GM21381 (cell line): ENCODE results near the gene GLYATL1B.
"Not testable (repeated sequence)": the region's sequence is repeated elsewhere in the genome, so short reads cannot be mapped to it uniquely, and the experiment has no call there.

ENCODE experiments used
- ATAC-seq: cut with Tn5 transposase; IDR thresholded peaks from one replicate; pipeline ENCODE4 v1.9.1; 2021; ENCODE audit warnings: mild to moderate bottlenecking, moderate library complexity; ENCODE audit not compliant: unreplicated experiment

Gene GLYATL1B

DNA sequence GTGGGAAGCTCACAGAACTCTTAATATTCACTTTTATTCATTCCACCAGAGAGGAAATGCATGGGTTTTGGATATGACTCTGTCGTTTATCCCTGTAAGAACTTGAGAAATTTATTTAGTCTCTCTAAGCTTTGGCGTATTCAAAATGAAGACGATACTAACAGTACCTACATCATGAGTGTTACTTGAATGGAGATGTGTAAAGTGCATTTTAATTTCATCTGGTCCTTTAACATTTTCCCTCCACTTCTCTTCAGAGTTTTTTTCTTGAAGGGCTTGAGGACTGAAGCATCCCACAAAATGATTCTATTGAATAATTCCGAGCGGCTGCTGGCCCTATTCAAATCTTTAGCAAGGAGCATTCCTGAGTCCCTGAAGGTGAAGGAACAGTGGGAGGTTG is at the start of gene GLYATL1B:
TSS of gene GLYATL1B (plus strand) at position 301 of the 400 bp plus-strand sequence. CDS start at position 301, 0 bp downstream.
- not testable (repeated sequence) for ATAC-seq

- ATAC-seq = not testable (repeated sequence)
Measured at GRCh38 chr11:59036542-59036941, 49.6 kb upstream of the GLYATL1B start.

GRCh38 chr11:59037434-59037833 is 48.7 kb upstream of the GLYATL1B start:
- ATAC-seq = not testable (repeated sequence)

DNA sequence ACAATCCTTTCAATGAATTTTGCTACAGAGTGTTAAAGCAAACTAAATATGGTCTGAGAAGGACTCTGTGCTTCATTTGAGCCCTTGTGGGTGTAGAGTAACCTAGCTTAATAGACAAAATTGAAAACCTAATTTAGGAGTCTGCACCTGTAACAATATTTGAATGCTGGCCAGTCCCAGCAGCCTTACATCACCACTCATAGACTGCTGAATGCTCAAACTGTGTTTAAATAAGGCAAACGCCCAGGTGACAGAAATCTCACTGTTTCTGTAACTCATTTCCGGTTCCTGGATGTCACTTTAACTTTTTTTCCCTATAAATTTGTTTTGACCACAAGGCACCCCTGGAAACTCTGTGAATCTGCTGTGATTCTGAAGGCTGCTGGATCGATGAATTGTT is 45.5 kb upstream of the GLYATL1B start:
- ATAC-seq = no peak

DNA sequence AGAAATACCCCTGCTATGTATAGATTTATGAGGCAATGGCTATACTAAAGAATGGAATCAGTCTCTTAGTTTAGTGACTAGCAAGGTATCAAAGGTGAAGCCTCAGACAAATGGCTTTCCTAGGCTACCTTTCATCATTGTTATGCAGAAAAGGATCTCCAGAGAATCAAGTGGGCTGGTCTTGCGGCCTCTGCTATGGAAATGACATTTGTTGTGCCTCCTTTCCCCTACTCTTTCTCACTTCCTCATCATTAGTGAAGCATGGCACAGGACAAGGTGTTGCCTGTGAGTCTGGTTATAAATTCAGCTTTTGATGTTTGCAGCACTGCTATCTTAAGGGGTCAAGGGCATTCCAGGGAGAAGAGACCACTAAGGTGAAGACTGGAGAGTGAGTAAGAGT is 34.7 kb upstream of the GLYATL1B start:
- peak; percentile 58 for ATAC-seq

- ATAC-seq = not testable (repeated sequence)
Measured at GRCh38 chr11:59052355-59052754, 33.8 kb upstream of the GLYATL1B start.

DNA sequence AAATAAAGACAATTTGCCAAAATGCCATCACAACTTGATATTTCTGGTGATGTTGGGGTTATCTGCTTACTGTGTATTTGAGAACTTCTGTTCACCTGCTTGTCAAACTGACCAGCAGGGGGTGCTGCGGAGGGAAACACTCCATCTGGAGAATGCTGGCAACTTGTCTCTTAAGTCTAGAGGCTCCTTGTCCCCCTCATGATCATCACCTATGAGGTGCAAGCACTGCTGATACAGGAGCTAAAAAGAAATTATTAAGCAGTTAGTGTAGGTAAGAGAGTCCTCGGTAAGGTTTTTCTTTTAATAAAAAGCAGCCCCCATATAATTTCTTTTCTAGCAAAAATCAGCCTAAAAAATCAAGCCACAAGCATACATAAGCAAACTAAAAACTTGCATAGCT is 32.7 kb upstream of the GLYATL1B start:
- peak; percentile 58 for ATAC-seq

- peak; percentile 91 for ATAC-seq
Measured at GRCh38 chr11:59058120-59059033, 27.7 kb upstream of the GLYATL1B start.

DNA sequence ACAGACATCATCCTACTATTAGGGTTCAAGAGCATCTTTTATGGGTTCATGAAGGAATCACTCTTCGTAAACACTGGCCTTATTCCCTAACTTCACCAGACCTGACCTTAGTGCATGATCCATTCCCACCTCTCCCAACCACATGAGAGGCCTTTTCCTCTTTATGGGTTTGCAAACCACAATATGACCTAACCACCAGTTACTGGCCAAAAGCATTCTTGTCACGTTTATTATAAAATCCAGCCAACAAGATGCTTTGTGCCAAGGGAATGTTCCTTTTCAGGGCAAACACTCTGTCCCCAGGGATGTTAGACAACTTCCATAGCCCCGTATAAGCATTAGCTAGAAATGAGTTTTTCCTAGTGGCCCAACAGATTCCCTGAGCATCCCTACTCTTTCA is 26.0 kb upstream of the GLYATL1B start:
- ATAC-seq = not testable (repeated sequence)

DNA sequence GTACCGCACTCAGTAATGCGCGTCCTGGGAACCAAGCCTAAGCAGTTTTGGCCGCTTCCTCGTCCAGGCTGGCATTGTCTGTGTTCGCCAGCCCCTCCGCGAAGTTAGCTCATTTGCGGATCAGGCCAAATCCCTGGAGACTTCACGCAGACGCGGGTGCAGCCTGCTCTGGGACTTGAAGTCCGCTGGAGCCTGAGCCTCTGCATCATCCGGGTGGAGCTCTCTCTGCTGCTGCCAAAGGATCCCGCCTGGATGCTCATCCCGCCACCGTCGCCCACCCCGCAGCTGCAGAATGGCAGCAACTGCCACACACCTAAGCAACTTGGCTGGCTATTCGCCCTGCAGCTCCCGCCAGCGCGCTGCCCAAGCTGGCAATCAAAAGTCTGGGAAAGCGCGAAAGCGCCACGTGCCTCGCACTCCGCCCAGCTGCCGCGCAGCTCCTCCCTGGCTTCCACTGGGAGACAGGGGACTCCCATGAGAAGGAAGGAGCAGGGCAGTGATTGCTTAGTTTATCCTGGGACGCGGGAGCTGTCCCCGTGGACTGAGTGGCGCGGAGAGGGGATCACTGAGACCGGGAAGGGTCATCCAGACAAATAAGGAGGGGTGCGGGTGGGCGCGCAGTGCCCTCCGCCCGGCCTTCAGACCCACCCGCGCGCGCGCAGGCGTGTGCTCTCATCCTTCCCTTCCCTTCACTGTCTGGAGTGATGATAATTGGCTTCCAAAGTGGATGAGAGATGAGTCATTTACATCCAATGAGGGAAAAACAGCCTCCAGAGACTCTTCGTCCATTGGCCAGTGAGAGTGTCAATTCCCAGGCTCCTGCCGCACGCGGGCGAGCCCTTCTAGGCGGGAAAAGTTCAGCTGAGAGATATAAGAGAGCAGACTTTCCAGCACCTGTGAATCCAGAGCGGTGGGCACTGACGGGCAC is 23.2 kb upstream of the GLYATL1B start:
- no peak for ATAC-seq

DNA sequence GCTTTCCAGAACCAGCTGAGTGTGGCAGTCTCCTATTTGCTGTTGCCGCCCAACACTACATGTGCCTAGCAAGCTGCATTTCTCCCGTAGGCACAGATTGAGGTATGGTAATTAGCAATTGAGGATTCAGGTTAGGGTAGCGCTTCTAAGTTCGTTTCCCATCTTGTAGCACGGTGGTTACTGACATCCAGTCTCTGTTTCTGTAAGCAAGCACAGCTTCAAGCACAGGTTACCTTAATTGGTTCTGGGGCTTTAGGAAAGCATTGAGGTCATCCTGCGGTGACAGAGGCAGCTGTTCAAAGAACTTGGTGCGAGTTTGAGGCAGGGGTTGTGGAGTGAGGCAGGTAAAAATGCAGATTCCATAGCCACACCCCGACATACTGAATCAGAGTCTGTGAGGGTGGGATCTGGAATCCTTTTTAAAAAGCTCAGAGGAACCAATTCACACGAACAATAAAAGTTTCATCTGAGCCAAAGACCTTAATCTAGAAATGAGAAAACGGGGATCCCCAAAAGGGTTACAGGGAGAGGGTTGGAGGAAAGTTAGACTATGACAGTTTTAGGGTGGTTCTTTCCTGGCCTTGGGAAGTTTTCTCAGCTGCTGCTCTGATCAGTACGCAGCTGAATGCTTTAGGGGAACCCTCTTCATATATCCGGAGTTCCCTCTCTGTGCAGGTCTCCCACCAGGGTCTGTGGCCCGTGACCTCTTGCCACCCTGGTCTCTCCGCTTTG is 21.9 kb upstream of the GLYATL1B start:
- ATAC-seq = peak; percentile 47

- no peak for ATAC-seq
Measured at GRCh38 chr11:59069087-59069486, 17.0 kb upstream of the GLYATL1B start.

DNA sequence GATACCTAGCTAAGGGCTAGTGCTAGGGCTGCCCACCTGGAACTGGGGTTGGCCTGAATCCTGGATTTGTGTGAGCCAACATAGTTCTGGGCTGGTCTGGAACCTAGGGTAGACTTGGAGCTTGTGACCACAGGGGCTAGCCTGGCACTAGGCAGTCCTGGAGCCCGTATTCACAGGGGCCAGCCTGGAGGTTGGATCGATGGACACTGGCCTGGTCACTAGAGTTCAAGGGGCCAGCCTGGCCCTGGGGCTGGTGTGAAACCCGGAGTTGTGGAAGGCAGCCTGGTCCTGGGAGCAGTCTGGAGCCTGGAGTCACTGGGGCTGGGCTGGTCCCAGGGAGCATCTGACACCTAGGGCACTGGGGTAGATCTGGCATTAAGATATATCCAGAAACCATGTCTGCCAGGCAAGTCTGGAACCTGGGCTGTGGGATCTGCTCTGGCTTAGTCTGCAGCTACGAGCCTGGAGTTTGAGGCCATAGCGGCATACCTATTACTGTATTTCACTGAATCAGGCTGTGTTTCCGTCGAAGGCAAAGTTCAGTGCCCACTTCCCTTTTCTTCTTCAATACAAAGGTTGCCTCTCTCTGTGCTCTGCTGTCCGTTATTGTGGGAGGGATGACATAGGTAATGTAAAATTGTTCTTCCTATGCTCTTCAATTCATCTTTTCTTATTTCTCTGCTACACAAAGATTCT is 9.1 kb upstream of the GLYATL1B start:
- ATAC-seq = peak; percentile 83

DNA sequence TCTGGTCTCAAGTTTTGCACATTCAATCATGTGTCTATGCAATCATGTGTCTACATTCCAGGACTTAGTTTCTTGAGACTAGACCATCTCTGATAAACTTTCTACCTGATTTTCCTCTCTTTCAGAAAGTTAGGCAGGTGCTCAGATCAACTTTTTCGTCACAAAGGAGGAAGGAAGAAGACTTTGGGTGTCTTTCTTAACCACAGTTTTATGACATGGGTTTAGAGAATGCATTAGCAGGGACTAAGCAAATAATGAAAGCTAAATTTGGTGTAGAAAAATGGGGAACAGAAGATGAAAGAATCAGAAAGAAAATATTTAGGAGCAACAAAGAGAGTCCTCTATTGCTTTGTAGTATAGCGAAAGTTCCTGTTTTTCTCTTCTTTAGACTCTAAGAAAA is 7.7 kb upstream of the GLYATL1B start:
- ATAC-seq = no peak

DNA sequence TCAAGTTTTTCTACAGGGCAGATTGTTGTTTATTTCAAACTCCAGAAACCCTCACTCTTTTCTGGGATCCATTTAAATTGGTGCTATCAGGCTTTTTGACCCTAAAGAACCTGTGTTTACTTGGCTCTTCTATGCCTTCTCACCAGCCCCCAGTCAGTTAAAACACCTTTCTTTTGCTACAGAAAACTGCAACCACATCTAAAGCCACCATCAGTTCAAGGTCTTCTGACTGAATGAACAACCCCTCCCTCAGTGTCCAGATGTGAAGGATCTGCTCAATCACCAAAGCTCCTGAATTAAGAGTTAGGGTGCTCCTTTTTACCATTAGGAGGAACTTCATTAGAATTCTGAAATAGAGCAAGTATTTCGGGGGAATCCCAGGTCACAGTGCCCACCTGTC is 7.0 kb upstream of the GLYATL1B start:
- ATAC-seq = no peak

DNA sequence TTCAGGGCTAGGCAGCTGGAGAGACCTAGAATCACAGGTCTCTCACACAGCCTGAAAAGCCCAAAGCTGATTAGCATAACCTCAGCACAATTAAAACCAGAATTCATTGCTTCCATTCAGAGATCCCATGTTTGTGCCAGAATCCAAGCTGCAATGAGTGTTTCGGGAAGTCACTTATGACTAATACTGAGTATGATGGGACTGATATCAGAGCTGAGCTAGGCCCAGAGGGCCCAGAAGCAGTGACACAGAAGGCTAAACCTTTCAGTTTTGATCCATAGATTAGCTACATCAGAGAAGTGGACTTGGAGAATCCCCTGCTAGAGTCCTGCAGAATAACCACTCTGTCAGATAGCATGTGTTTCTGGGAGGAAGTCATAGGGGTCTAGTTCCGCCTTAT is 5.7 kb upstream of the GLYATL1B start:
- ATAC-seq = not testable (repeated sequence)

GRCh38 chr11:59081430-59082020 is 4.6 kb upstream of the GLYATL1B start:
- not testable (repeated sequence) for ATAC-seq

DNA sequence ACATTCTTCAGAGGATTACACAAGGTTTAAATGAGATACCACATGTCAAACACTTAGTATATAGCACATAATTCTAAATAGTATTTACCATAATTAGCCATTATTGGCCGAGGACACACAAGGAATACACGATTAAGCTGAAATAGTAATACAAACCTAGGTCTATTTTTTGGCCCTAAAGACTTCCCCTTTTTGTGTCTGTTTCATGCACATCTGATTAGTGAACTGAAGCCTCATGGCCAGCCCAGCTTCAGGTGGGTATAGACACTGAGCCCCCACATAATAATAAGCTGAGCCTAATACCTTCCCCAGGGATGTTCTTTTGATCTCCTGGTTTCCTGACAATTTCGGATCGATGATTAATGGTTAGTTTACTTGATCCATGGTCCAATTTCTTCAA is 2.1 kb downstream of the GLYATL1B start:
- no peak for ATAC-seq

- ATAC-seq = not testable (repeated sequence)
Measured at GRCh38 chr11:59093576-59093975, 7.5 kb downstream of the GLYATL1B start.

DNA sequence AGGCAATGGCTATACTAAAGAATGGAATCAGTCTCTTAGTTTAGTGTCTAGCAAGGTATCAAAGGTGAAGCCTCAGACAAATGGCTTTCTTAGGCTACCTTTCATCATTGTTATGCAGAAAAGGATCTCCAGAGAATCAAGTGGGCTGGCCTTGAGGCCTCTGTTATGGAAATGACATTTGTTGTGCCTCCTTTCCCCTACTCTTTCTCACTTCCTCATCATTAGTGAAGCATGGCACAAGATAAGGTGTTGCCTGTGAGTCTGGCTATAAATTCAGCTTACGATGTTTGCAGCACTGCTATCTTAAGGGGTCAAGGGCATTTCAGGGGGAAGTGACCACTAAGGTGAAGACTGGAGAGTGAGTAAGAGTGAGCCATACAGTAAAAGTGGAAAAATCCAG is 9.1 kb downstream of the GLYATL1B start:
- peak; percentile 76 for ATAC-seq
